ENCODE data around the gene MET. TPM values are rescaled to one million over a fixed set of nuclear protein-coding genes. Genes with fewer than 3 reads are reported as not detected.

The MET gene
- total and polyA plus RNA-seq, 2 donors (not counting 3 experiments of a cell fraction or from before 2014, with no cell fraction given) = 21.1 to 44.5 TPM

DNA sequence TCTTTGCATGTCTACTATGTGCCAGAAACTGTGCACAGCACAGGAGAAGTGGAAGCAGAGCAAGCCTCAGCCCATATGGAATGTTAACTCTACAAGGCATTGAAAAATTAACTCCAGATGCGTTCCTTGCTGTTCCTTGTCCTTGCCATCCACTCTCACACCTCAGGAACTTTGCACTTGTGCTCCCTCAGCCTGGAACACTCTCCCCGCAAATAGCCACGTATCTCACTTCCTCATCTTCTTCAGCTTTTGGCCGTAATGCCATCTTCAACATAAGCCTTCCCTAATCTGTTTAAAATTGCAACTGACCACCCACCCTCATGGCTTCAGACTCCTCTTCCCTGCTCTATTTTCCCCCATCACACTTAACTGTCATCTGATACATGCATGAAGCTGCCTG lies 107.2 kb downstream of the MET start:
- peaks cover 37% of the 10 kb centered on the region for H3K4me1 ChIP-seq (ENCODE audit: control insufficient read depth, extremely low read depth, insufficient read depth, low read length)
- H3K9me1 ChIP-seq (replicated peaks; ENCODE audit: control insufficient read depth, extremely low read depth, insufficient read depth, low read length) = no peaks in the 10 kb centered on the region
- no peaks in the 10 kb centered on the region for H3K79me2 ChIP-seq (ENCODE audit: control insufficient read depth, insufficient read depth, low read length)
- intact Hi-C loops (cut with micrococcal nuclease) (no loop called here), dilution Hi-C loops (cut with MboI; ENCODE audit: extremely low pct_ligation_motif_present, low sequenced_read_pairs) (no loop called here)
- FAIRE-seq (no peak), DNase-seq (ENCODE audit: low read depth, low spot score) (no peak)
- H2AFZ ChIP-seq (ENCODE audit: low read depth, low read length) = no peak overlapping the region
- TF ChIP-seq FOS (IDR thresholded peaks at IDR 0.05; ENCODE audit: borderline replicate concordance, insufficient read depth, low read length) (no peak), MYC (IDR thresholded peaks at IDR 0.05; ENCODE audit: low read depth, low read length) (no peak), POLR2A (IDR thresholded peaks at IDR 0.05; ENCODE audit: low read depth, low read length) (no peak), EZH2 (IDR thresholded peaks at IDR 0.05; ENCODE audit: borderline replicate concordance, low read depth, low read length, severe bottlenecking) (no peak)
- POLR2A ChIA-PET = no interaction called here
- no peaks in the 10 kb centered on the region for H3K9me3 ChIP-seq (replicated peaks; ENCODE audit: control insufficient read depth, insufficient read depth, low read length)
- no peak overlapping the region for H3K4me3 ChIP-seq (replicated peaks in 1 of 3; ENCODE audit: insufficient read depth in 1 of 3, low read depth in 1 of 3, low read length in 3 of 3)
- H4K20me1 ChIP-seq (replicated peaks; ENCODE audit: control insufficient read depth, extremely low read depth, insufficient read depth, low read length) = no peaks in the 10 kb centered on the region
- CTCF ChIA-PET = interaction anchor here (0.8 to 1.8 kb wide), 3 partner anchors 10 to 187 kb away, joined by 3 to 7 read pairs (median 4); no protein-coding TSS in a partner anchor
- H3K9ac ChIP-seq (replicated peaks; ENCODE audit: extremely low read depth, insufficient read depth, low read length) = no peak overlapping the region
- no peaks in the 10 kb centered on the region for H3K27me3 ChIP-seq (ENCODE audit: control insufficient read depth in 2 of 2, insufficient read depth in 2 of 2, low read length in 2 of 2)
- no peak overlapping the region for H3K4me2 ChIP-seq (ENCODE audit: insufficient read depth, low read length)
- no TSS peak for BruUV-seq (replicated peaks)
- H3K27ac ChIP-seq (ENCODE audit: insufficient read depth, low read depth, low read length) = no peak overlapping the region
- peaks cover 11 to 15% of the 10 kb centered on the region in 2 experiments for H3K36me3 ChIP-seq (ENCODE audit: control insufficient read depth in 2 of 2, extremely low read depth in 1 of 2, insufficient read depth in 2 of 2, low read length in 2 of 2)

- Histone ChIP-seq H3K9me3 (replicated peaks; ENCODE audit: control insufficient read depth, insufficient read depth, low read length) (no peaks in the 10 kb centered on the region), H3K9ac (replicated peaks; ENCODE audit: extremely low read depth, insufficient read depth, low read length) (no peak overlapping the region), H3K27ac (ENCODE audit: insufficient read depth, low read depth, low read length) (no peak overlapping the region), H3K36me3 (ENCODE audit: control insufficient read depth in 2 of 2, extremely low read depth in 1 of 2, insufficient read depth in 2 of 2, low read length in 2 of 2) (peaks cover 11 to 14% of the 10 kb centered on the region in 2 experiments), H3K4me3 (replicated peaks in 1 of 3; ENCODE audit: insufficient read depth in 1 of 3, low read depth in 1 of 3, low read length in 3 of 3) (no peak overlapping the region), H3K9me1 (replicated peaks; ENCODE audit: control insufficient read depth, extremely low read depth, insufficient read depth, low read length) (no peaks in the 10 kb centered on the region), H2AFZ (ENCODE audit: low read depth, low read length) (no peak overlapping the region), H3K4me1 (ENCODE audit: control insufficient read depth, extremely low read depth, insufficient read depth, low read length) (peaks cover 32% of the 10 kb centered on the region), H3K27me3 (ENCODE audit: control insufficient read depth in 2 of 2, insufficient read depth in 2 of 2, low read length in 2 of 2) (no peaks in the 10 kb centered on the region), H4K20me1 (replicated peaks; ENCODE audit: control insufficient read depth, extremely low read depth, insufficient read depth, low read length) (no peaks in the 10 kb centered on the region), H3K4me2 (ENCODE audit: insufficient read depth, low read length) (no peak overlapping the region), H3K79me2 (ENCODE audit: control insufficient read depth, insufficient read depth, low read length) (no peaks in the 10 kb centered on the region)
- ChIA-PET POLR2A (no interaction called here), CTCF (interaction anchor here (0.8 to 1.8 kb wide), 5 partner anchors 10 to 188 kb away, joined by 3 to 7 read pairs (median 4); no protein-coding TSS in a partner anchor)
- DNase-seq (ENCODE audit: low read depth, low spot score) (no peak), FAIRE-seq (no peak)
- dilution Hi-C loops (cut with MboI; ENCODE audit: extremely low pct_ligation_motif_present, low sequenced_read_pairs) = no loop called here
- intact Hi-C loops (cut with micrococcal nuclease) = no loop called here
- BruUV-seq (replicated peaks) = no TSS peak
- no peak for TF ChIP-seq FOS (IDR thresholded peaks at IDR 0.05; ENCODE audit: borderline replicate concordance, insufficient read depth, low read length)
These were observed 107.9 kb downstream of the MET start for GRCh38 chr7:116779931-116780330.

All from endothelial cell of umbilical vein (primary cell).